ENCODE results near the gene CRHR2.

Gene CRHR2

DNA sequence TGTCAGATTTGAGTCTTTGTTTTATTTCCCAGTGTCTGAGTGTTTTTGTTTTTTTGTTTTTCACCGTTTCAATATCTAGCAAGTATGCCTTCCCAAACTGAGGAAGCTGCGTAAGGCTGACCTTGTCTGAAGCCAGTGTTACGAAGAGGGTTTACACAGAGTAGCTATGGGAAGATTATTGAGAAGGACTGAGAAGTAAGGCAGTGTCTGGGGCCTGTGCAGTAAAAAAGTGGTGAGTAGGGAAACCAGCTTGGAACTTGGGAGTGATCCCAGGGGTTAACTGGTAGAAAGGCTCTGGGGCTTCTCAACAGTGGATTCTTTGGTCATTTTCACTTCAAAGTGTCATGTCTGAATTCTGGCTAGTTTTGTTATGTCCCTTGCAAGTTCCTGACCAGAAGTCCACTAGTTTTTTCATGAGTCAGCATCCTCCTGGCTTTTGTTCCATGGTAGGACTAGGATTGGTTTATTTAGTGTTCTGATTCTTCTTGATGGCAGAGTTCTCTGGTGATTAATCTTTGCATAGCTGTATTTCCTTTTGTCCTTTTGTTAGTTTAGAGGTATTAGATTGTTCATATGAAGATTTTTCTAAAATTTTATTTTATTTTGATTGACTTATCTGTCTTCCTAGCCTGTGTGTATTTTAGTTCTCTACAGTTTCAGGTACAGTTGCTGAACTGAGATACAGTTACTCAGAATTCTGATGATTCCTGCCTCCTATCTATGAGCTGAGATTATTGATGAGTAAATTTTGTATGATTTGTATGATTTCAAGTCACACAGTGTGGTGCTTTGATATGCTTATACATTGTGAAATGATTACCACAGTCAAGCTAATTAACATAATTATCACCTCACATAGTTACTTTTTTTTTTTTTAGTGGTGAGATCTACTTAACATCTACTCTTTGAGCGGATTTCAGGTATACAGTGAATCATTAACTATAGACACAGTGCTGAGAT, 68.6 kb downstream of the CRHR2 start:
- DNase-seq, result no peak

DNA sequence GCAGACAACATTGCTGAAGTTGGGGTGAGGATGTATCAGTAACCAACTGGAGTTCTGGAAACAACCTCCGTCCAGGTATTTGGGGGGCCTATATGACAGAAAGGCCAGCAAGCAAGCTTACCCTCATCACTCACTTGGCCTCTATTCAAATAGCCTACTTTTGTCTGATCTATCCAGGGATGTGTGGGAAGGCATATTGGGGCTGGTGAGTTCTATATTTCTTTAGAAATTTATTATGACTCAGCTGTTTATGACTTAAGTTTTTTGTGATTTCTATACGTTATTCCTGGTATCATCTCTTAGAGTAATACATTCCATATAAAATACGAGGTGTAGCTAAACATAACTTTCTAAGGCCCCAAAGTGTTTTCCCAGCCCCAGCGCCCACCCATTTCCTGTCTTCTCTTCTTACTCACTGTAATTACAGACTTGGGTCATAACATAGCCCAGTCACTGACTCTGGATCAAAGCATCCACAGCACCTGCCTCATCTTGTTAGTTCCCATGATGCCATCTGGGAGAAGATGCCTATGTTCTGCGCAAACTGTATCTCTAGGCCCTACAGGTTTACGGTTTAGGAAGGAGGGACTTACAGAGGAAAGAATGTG, 69.5 kb downstream of the CRHR2 start:
- no peak for DNase-seq

DNA sequence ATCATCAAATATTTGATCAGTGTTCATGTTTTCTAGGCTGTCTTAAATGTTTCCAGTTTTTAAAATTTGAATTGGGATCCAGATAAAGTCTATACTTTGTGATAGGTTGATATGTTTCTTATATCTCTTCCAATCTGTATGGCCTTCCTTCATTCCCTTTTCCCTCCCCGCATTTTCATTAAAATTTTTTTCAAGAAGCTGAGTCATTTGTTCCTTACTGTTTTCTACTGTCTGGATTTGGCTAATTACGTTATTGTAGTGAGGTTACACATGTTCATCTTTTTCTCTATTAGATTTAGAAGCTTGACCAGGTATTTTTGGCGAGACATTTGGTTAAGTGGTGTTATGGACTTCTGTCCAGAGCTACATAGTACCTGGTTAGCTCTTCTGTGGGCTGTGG, 76.4 kb downstream of the CRHR2 start:
- no peak for DNase-seq

DNA sequence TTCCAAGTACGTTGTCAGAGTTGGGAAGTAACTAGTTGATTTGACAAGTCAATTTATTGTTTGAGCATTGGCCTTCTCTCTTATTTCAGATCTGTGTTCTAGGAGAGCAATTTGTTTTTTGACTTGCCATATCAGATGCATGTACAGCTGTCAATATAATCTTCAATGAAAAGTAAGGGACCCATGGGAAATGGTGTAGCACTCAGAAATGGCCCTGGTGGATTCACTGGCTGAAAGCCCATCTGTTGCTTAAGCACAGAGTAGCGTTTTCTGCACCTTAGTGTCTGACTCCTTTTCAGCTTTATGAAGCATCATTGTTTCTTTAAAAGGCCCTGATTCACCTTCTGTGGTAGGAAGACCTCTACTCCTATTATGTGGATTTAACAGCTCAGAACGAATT, 77.4 kb downstream of the CRHR2 start:
- no peak for DNase-seq

All from effector CD4-positive, alpha-beta T cell (primary cell).